OCI-LY7 (cell line): Measurements from ENCODE around the gene RAB11FIP4. TPM values are rescaled to one million over a fixed set of nuclear protein-coding genes. Genes with fewer than 3 reads are reported as not detected.

Experiments
- BruUV-seq: library from RNA; stranded (reverse); fragments of 400-500 nt; replicated peaks from 2 replicates; lab custom pipeline; 2021; lab: Mats Ljungman, UMichigan
- CTCF ChIA-PET: fragments of 300-600 bp; sonication (Branson Sonifier 250); formaldehyde crosslinking; loops from one replicate; lab custom pipeline; 2022; ENCODE audit warnings: antibody characterized with exemption; ENCODE audit not compliant: unreplicated experiment; lab: Charles Lee
- POLR2A ChIA-PET: fragments of 300-600 bp; sonication (Branson Sonifier 250); formaldehyde crosslinking; loops from one replicate; lab custom pipeline; 2022; ENCODE audit warnings: antibody characterized with exemption; lab: Charles Lee
- DNase-seq: peaks from one replicate; pipeline ENCODE4 v3.0.0-alpha.2; 2015; ENCODE audit warnings: low spot score
- H2AFZ ChIP-seq: fragments of 200-600 bp; sonication (generic), shearing (Covaris generic); 2 replicates; pipeline ENCODE4 v1.6.1; 2014; ENCODE audit warnings: mild to moderate bottlenecking, antibody characterized with exemption, low read length, moderate library complexity
- H3K27ac ChIP-seq: fragments of 200-600 bp; sonication (generic); 2 replicates; pipeline ENCODE4 v1.5.1; 2014; ENCODE audit warnings: mixed run types, low read depth, mild to moderate bottlenecking, moderate library complexity, low read length, inconsistent platforms; ENCODE audit not compliant: poor library complexity, severe bottlenecking
- H3K36me3 ChIP-seq: fragments of 200-600 bp; sonication (generic); 2 replicates; pipeline ENCODE4 v1.6.1; 2014; ENCODE audit warnings: mild to moderate bottlenecking, antibody characterized with exemption, low read length, moderate library complexity, mixed read lengths; ENCODE audit not compliant: insufficient read depth
- H3K4me1 ChIP-seq: fragments of 200-600 bp; sonication (generic); 2 replicates; pipeline ENCODE4 v1.5.1; 2014; ENCODE audit warnings: mild to moderate bottlenecking, low read length; ENCODE audit not compliant: insufficient read depth, poor library complexity, severe bottlenecking
- H3K4me2 ChIP-seq: fragments of 200-600 bp; sonication (generic); 2 replicates; pipeline ENCODE4 v1.6.1; 2014; ENCODE audit warnings: mild to moderate bottlenecking, low read length
- H3K4me3 ChIP-seq: fragments of 200-600 bp; sonication (generic); 2 replicates; pipeline ENCODE4 v1.5.1; 2014; ENCODE audit warnings: mild to moderate bottlenecking, low read depth, low read length; ENCODE audit not compliant: poor library complexity, severe bottlenecking
- H3K79me2 ChIP-seq: fragments of 200-600 bp; sonication (generic); 2 replicates; pipeline ENCODE4 v1.6.1; 2016; ENCODE audit warnings: low read depth, mild to moderate bottlenecking, low read length, moderate library complexity, mixed read lengths; ENCODE audit not compliant: insufficient read depth
- H3K9me2 ChIP-seq: fragments of 200-600 bp; sonication (generic); 2 replicates; pipeline ENCODE4 v1.6.1; 2016; ENCODE audit warnings: mild to moderate bottlenecking, low read length, mixed read lengths; ENCODE audit not compliant: insufficient read depth
- H3K9me3 ChIP-seq: fragments of 200-600 bp; sonication (generic); 2 replicates; pipeline ENCODE4 v1.6.1; 2014; ENCODE audit warnings: mild to moderate bottlenecking, mixed run types, low read length, mixed read lengths
- H4K20me1 ChIP-seq: fragments of 200-600 bp; sonication (generic); 2 replicates; pipeline ENCODE4 v1.6.1; 2014; ENCODE audit warnings: mild to moderate bottlenecking, antibody characterized with exemption, low read length, moderate library complexity, mixed read lengths; ENCODE audit not compliant: insufficient read depth
- CTCF ChIP-seq: fragments of 200-600 bp; sonication (generic); conservative IDR thresholded peaks from 2 replicates; pipeline ENCODE4 v1.5.1; 2014; ENCODE audit warnings: mild to moderate bottlenecking, antibody characterized with exemption, low read length, moderate library complexity, mixed read lengths
- EZH2phosphoT487 ChIP-seq: fragments of 200-600 bp; sonication (generic); IDR thresholded peaks from 2 replicates; pipeline ENCODE4 v1.6.1; 2018; ENCODE audit warnings: low read depth, borderline replicate concordance, mild to moderate bottlenecking, mixed run types, antibody characterized with exemption, low read length, moderate library complexity, mixed read lengths
- intact Hi-C: fragments of 100-400 bp; cut with micrococcal nuclease; formaldehyde crosslinking; loops from one replicate; pipeline ENCODE4 v1.10.0; 2022; ENCODE audit not compliant: unreplicated experiment
- total RNA-seq, 2 experiments: library from RNA; depleted of rRNA in 1 of 2; stranded (reverse); fragments of >200 nt in 1 of 2; shearing (Covaris generic) in 1 of 2; gene quantifications; 2 replicates each; pipeline ENCODE4 v1.2.3, GENCODE V29; 2014 to 2022

RAB11FIP4 gene
- total RNA-seq, 2 experiments from 2014 or later: 5.8 to 15.0 TPM

- no peaks in the 10 kb centered on the region for H3K79me2 ChIP-seq
- H4K20me1 ChIP-seq: no peaks in the 10 kb centered on the region
- no peaks in the 10 kb centered on the region for H3K4me1 ChIP-seq
- no peaks in the 10 kb centered on the region for H3K36me3 ChIP-seq
- H2AFZ ChIP-seq: no peak overlapping the region
- no peak overlapping the region for H3K4me2 ChIP-seq
- no TSS peak for BruUV-seq
- CTCF ChIA-PET: no interaction called here
- POLR2A ChIA-PET: no interaction called here
- DNase-seq: no peak
- no peak overlapping the region for H3K4me3 ChIP-seq
- H3K27ac ChIP-seq: no peak overlapping the region
- H3K9me2 ChIP-seq: no peaks in the 10 kb centered on the region
- intact Hi-C loops: no loop called here
- TF ChIP-seq EZH2phosphoT487 (no peak), CTCF (no peak)
- H3K9me3 ChIP-seq: no peaks in the 10 kb centered on the region
Measured at GRCh38 chr17:31424944-31425281, 33.4 kb downstream of the RAB11FIP4 start.

DNA sequence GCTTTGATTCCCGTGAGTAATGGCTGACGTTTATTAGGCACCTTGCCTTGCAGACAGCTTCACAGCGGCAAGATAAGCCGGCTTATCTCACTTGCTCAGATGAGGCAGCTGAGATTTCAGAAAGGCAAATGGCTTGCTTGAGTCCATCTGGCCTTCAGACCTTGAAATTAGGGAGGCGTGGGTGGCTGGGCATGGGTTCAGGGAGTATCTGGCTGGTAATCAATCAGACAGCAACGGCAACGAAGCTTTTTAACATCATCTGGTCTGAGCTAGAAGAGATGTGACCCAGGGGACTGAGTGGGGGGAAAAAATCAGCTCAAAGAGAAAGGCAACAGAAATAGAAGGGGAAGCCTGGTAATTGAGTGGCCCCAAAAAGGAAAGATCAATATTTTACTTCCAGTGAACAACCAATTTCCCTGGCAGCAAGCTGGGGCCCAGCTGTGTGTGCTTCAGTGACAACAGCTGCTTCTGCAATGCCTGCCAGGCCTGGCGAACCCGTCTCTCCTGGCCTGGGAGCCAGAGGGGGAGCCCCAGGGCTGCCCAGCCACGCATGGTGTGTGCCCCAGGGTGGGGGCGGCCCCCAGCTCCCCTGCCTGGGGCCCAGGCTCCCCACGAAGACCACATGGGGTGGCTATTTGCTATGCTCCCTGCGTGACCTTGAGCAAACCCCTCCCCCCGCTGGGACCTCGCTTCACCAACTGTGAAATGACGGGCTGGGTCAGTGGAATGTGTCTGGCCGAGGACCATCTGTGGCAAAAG lies 34.0 kb downstream of the RAB11FIP4 start:
- TF ChIP-seq EZH2phosphoT487 (no peak), CTCF (no peak)
- no TSS peak for BruUV-seq
- Histone ChIP-seq H3K27ac (no peak overlapping the region), H3K79me2 (no peaks in the 10 kb centered on the region), H3K4me1 (no peaks in the 10 kb centered on the region), H3K4me2 (no peak overlapping the region), H3K9me3 (no peaks in the 10 kb centered on the region), H4K20me1 (no peaks in the 10 kb centered on the region), H2AFZ (no peak overlapping the region), H3K9me2 (no peaks in the 10 kb centered on the region), H3K4me3 (no peak overlapping the region), H3K36me3 (no peaks in the 10 kb centered on the region)
- intact Hi-C loops: no loop called here
- CTCF ChIA-PET: no interaction called here
- POLR2A ChIA-PET: no interaction called here
- no peak for DNase-seq

DNA sequence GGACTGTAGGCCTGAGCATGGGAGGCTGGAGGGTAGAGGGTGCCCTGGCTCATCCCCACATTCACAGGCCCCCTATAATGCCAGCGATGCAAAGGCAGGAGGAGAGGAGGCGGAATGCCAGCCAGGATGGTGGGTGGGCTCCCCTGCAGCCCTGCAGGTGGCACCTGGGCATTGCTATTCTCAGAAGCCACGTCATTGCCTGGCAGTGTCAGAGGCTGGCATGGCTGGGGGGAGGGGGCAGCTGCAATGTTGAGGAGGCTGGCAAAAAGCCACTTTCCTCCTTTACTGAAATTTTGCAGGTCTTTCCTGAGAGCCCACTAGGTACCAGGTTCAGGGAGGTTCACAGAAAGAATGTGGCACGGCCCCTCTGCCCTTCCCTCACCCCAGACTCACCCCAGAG lies 36.2 kb downstream of the RAB11FIP4 start:
- H3K4me2 ChIP-seq: no peak overlapping the region
- ChIA-PET CTCF (no interaction called here), POLR2A (no interaction called here)
- TF ChIP-seq CTCF: no peak
- TF ChIP-seq EZH2phosphoT487: no peak
- H3K36me3 ChIP-seq: no peaks in the 10 kb centered on the region
- H3K79me2 ChIP-seq: no peaks in the 10 kb centered on the region
- intact Hi-C loops: no loop called here
- no peaks in the 10 kb centered on the region for H3K9me3 ChIP-seq
- H3K4me3 ChIP-seq: no peak overlapping the region
- DNase-seq: no peak
- H3K4me1 ChIP-seq: no peaks in the 10 kb centered on the region
- H3K9me2 ChIP-seq: no peaks in the 10 kb centered on the region
- H4K20me1 ChIP-seq: no peaks in the 10 kb centered on the region
- no TSS peak for BruUV-seq
- no peak overlapping the region for H3K27ac ChIP-seq
- H2AFZ ChIP-seq: no peak overlapping the region
